CD4-positive, alpha-beta T cell (primary cell): Measurements from ENCODE around the gene KLHL14. TPM values are rescaled to one million over a fixed set of nuclear protein-coding genes. Genes with fewer than 3 reads are reported as not detected.

Experiments used
- ATAC-seq: fragments of 200-7000 bp; cut with Tn5 transposase; one replicate; pipeline ENCODE4 v1.10.0; 2022; ENCODE audit warnings: mild to moderate bottlenecking; ENCODE audit not compliant: poor library complexity
- CTCF ChIA-PET: fragments of 350-600 bp; sonication (Branson Sonifier 250); formaldehyde crosslinking; loops from one replicate; lab custom pipeline; 2021; ENCODE audit warnings: antibody characterized with exemption, inconsistent platforms; lab: Charles Lee
- POLR2A ChIA-PET: fragments of 350-600 bp; sonication (Branson Sonifier 250); formaldehyde crosslinking; loops from one replicate; lab custom pipeline; 2021; ENCODE audit warnings: antibody characterized with exemption, inconsistent platforms; lab: Charles Lee
- DNase-seq, 14 experiments: peaks; one replicate each; pipeline ENCODE4 v3.0.0-alpha.2; 2013 to 2020; ENCODE audit warnings: mixed read lengths in 2 of 14
- H3K27ac ChIP-seq, 2 donors: one replicate each; pipeline versions ENCODE4 v1.5.1 to v1.7.0; 2013; ENCODE audit warnings: low read length in 2 of 2, low read depth in 1 of 2, mild to moderate bottlenecking in 1 of 2
- H3K27me3 ChIP-seq, 2 experiments: 1 replicate in 1 of 2; 2 replicates in 1 of 2; pipeline versions ENCODE4 v1.6.1 to v1.7.0; 2013; ENCODE audit warnings: low read length in 2 of 2, control low read depth in 1 of 2, mild to moderate bottlenecking in 1 of 2, moderate library complexity in 1 of 2; ENCODE audit not compliant: insufficient read depth in 2 of 2, control insufficient read depth in 1 of 2
- H3K36me3 ChIP-seq: one replicate; pipeline ENCODE4 v1.6.1; 2013; ENCODE audit warnings: low read length, control low read depth; ENCODE audit not compliant: insufficient read depth
- H3K4me1 ChIP-seq: one replicate; pipeline ENCODE4 v1.6.1; 2013; ENCODE audit warnings: low read length, control low read depth; ENCODE audit not compliant: insufficient read depth
- H3K4me3 ChIP-seq: one replicate; pipeline ENCODE4 v1.5.1; 2013; ENCODE audit warnings: mild to moderate bottlenecking, low read length, moderate library complexity
- H3K9me3 ChIP-seq, 2 experiments: 1 replicate in 1 of 2; 2 replicates in 1 of 2; pipeline versions ENCODE4 v1.6.1 to v1.7.0; 2013; ENCODE audit warnings: low read length in 2 of 2, mild to moderate bottlenecking in 2 of 2, control low read depth in 1 of 2, moderate library complexity in 1 of 2; ENCODE audit not compliant: control insufficient read depth in 1 of 2, insufficient read depth in 1 of 2
- H3K27ac Mint-ChIP-seq: one replicate; pipeline ENCODE4 v1.8.0; 2020; ENCODE audit warnings: mixed read lengths
- H3K27me3 Mint-ChIP-seq: one replicate; pipeline ENCODE4 v1.8.0; 2021; ENCODE audit warnings: mixed read lengths
- H3K36me3 Mint-ChIP-seq: one replicate; pipeline ENCODE4 v1.8.0; 2021; ENCODE audit warnings: low read depth, mixed read lengths
- H3K4me1 Mint-ChIP-seq: one replicate; pipeline ENCODE4 v1.8.0; 2021; ENCODE audit warnings: low read depth, mixed read lengths
- H3K4me3 Mint-ChIP-seq: one replicate; pipeline ENCODE4 v1.8.0; 2020; ENCODE audit warnings: mild to moderate bottlenecking, mixed read lengths
- H3K9me3 Mint-ChIP-seq: one replicate; pipeline ENCODE4 v1.8.0; 2020; ENCODE audit warnings: mixed read lengths
- intact Hi-C, 2 experiments: fragments of 100-400 bp; cut with DNase I in 1 of 2; cut with micrococcal nuclease in 1 of 2; formaldehyde crosslinking; loops; one replicate each; pipeline versions ENCODE4 v1.15.1 to v1.9.0; 2023 to 2025; cut with DNase I, micrococcal nuclease
- total RNA-seq, 174 experiments: library from RNA in 2 of 174; stranded (reverse) in 2 of 174; gene quantifications; one replicate each; pipeline ENCODE4 v1.2.3 and lab custom pipeline; 2021 to 2026
- TF ChIP-seq, protein P1 (sequence below): fragments of 200-600 bp; IDR thresholded peaks from one replicate; pipeline ENCODE4 v1.8.0; 2022; ENCODE audit warnings: antibody characterized with exemption, mild to moderate bottlenecking

Gene KLHL14
- total RNA-seq, 2 experiments from 2014 or later = not detected

DNA sequence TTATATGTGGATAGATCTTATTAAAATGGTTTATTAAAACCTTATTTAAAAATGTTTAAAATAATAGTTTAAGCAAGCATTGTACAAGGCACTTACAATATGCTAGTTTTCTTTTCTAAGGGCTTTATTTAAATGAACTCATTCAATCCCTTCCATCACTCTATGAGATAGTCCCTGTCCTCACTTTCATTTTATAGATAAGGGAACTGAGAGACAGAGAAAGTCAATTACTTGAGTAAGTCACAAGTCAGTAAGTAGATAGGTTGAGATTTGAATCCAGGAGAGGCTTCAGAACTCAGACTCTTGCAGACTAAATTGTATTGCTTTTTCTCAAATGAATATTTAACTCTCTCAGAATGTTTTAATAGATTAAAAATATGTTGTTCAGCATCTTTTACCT is 95.2 kb downstream of the KLHL14 start:
- POLR2A ChIA-PET = no interaction called here
- Mint-ChIP-seq H3K4me1 (no peaks in the 10 kb centered on the region), H3K27me3 (peaks cover 4% of the 10 kb centered on the region), H3K9me3 (no peaks in the 10 kb centered on the region), H3K4me3 (no peak overlapping the region), H3K36me3 (no peaks in the 10 kb centered on the region), H3K27ac (no peak overlapping the region)
- Histone ChIP-seq H3K27ac (no peak overlapping the region), H3K27me3 (no peaks in the 10 kb centered on the region), H3K4me3 (no peak overlapping the region), H3K4me1 (no peaks in the 10 kb centered on the region), H3K36me3 (no peaks in the 10 kb centered on the region), H3K9me3 (no peaks in the 10 kb centered on the region)
- TF ChIP-seq, protein P1, sequence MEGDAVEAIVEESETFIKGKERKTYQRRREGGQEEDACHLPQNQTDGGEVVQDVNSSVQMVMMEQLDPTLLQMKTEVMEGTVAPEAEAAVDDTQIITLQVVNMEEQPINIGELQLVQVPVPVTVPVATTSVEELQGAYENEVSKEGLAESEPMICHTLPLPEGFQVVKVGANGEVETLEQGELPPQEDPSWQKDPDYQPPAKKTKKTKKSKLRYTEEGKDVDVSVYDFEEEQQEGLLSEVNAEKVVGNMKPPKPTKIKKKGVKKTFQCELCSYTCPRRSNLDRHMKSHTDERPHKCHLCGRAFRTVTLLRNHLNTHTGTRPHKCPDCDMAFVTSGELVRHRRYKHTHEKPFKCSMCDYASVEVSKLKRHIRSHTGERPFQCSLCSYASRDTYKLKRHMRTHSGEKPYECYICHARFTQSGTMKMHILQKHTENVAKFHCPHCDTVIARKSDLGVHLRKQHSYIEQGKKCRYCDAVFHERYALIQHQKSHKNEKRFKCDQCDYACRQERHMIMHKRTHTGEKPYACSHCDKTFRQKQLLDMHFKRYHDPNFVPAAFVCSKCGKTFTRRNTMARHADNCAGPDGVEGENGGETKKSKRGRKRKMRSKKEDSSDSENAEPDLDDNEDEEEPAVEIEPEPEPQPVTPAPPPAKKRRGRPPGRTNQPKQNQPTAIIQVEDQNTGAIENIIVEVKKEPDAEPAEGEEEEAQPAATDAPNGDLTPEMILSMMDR = no peak
- DNase-seq (no peak), ATAC-seq (no peak)
- intact Hi-C loops = no loop called here
- CTCF ChIA-PET = no interaction called here

DNA sequence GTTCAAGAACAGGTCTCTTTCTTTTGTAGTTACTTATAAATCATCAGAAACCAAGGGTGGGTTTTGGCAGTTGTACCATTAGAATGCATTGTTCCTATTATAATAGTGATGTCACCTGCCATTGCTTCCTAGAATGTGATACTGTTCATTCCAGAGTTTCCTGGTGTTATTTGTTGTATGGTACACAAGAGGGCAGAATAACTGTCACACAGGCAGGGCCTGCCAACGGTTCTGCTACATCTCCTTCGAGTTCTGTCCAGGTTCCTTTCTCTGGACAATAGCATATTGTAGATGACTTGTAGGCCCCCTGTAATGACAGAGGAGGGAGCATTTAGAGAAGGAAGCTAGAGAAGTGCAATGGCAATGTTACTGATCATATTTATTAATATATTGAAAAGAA is 98.3 kb downstream of the KLHL14 start:
- no peak for ATAC-seq
- Histone ChIP-seq H3K4me3 (no peak overlapping the region), H3K36me3 (no peaks in the 10 kb centered on the region), H3K9me3 (peaks cover 0 to 5% of the 10 kb centered on the region in 2 experiments), H3K27me3 (no peaks in the 10 kb centered on the region), H3K27ac (no peak overlapping the region), H3K4me1 (no peaks in the 10 kb centered on the region)
- Mint-ChIP-seq H3K4me3 (no peak overlapping the region), H3K27ac (no peak overlapping the region), H3K9me3 (no peaks in the 10 kb centered on the region), H3K27me3 (peaks cover 4% of the 10 kb centered on the region), H3K4me1 (no peaks in the 10 kb centered on the region), H3K36me3 (no peaks in the 10 kb centered on the region)
- CTCF ChIA-PET = interaction anchor here (1.4 kb wide), 1 partner anchor 20 kb away, joined by 3 read pairs; no protein-coding TSS in a partner anchor
- POLR2A ChIA-PET = no interaction called here
- DNase-seq = no peak
- intact Hi-C loops = no loop called here
- TF ChIP-seq, protein P1 = no peak

DNA sequence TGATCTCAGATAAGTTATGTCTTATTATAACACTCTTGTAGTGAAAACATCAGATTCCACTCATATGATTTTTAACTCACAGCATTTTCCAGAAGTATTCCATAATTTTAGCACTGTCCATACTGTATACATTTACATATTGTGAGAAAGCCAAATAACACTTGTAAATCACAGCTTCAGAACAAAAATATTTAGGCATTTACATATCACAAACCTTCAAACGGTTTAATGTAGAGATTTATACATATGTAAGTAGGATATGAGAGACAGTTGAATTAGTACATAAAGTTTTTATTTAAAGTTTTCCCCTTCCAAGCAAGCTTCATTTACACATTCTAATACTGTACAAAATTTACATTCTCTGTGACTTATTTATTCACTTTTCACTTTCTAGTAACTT is 100.4 kb downstream of the KLHL14 start:
- no peaks in the 10 kb centered on the region for H3K9me3 Mint-ChIP-seq
- H3K27me3 Mint-ChIP-seq = no peaks in the 10 kb centered on the region
- TF ChIP-seq, protein P1 = no peak
- H3K4me3 Mint-ChIP-seq = no peak overlapping the region
- intact Hi-C loops = no loop called here
- H3K27me3 ChIP-seq = no peaks in the 10 kb centered on the region
- ATAC-seq (no peak), DNase-seq (no peak)
- H3K27ac ChIP-seq = no peak overlapping the region
- ChIA-PET CTCF (no interaction called here), POLR2A (no interaction called here)
- no peak overlapping the region for H3K4me3 ChIP-seq
- H3K36me3 Mint-ChIP-seq = no peaks in the 10 kb centered on the region
- H3K9me3 ChIP-seq = peaks cover 0 to 5% of the 10 kb centered on the region in 2 experiments
- H3K4me1 ChIP-seq = no peaks in the 10 kb centered on the region
- H3K27ac Mint-ChIP-seq = no peak overlapping the region
- no peaks in the 10 kb centered on the region for H3K36me3 ChIP-seq
- H3K4me1 Mint-ChIP-seq = no peaks in the 10 kb centered on the region
